ENCODE data around the gene ATP6V0C. TPM values are rescaled to one million over a fixed set of nuclear protein-coding genes. Genes with fewer than 3 reads are reported as not detected.

Gene ATP6V0C
- total and polyA plus RNA-seq, 4 experiments from 2014 or later, result 57.5 to 129 (median 103) TPM

- peaks cover 39 to 76% (median 58%) of the 10 kb centered on the region in 4 donors for H3K4me1 Mint-ChIP-seq
- no peak overlapping the region for H3K4me3 ChIP-seq (ENCODE audit: low read length in 2 of 2)
- H3K9me3 Mint-ChIP-seq, result peaks cover 0 to 10% (median 0%) of the 10 kb centered on the region in 8 donors
- H3K36me3 Mint-ChIP-seq, result peaks cover 7 to 50% of the 10 kb centered on the region in 2 donors
- peak in 1 of 5 donors; percentile 42 for DNase-seq
- H3K36me3 ChIP-seq (ENCODE audit: insufficient read depth, low read length), result no peaks in the 10 kb centered on the region
- H3K9me3 ChIP-seq (ENCODE audit: control insufficient read depth in 1 of 2, low read length in 2 of 2), result no peaks in the 10 kb centered on the region
- intact Hi-C loops (cut with micrococcal nuclease), result loop anchor here (10.0 kb wide), 1 partner anchor 254 kb away; the partner anchor contains the start of gene RNPS1
- H3K4me3 Mint-ChIP-seq, result peak overlapping the region; percentile 72 to 94 (median 79)
- peaks cover 64% of the 10 kb centered on the region for H3K4me1 ChIP-seq (ENCODE audit: insufficient read depth, low read length)
- no peaks in the 10 kb centered on the region for H3K27me3 ChIP-seq (ENCODE audit: insufficient read depth, low read length)
- H3K27me3 Mint-ChIP-seq, result peaks cover 0 to 1% of the 10 kb centered on the region in 2 donors
- peak overlapping the region; percentile 49 for H3K27ac ChIP-seq (ENCODE audit: low read depth, low read length)
- ChIA-PET POLR2A (ENCODE audit: partially characterized antibody) (interaction anchor here (0.9 to 7.0 kb wide), 7 partner anchors 10 to 736 kb away, joined by 3 to 170 read pairs (median 5); partner anchors contain the start of genes CEMP1, ELOB, NUBP2 and PDPK1), CTCF (ENCODE audit: partially characterized antibody) (interaction anchor here (0.9 kb wide), 1 partner anchor 13 kb away, joined by 4 read pairs; no protein-coding TSS in a partner anchor)
- H3K27ac Mint-ChIP-seq, result peak overlapping the region; percentile 91 to 96 (median 95)
Observed at GRCh38 chr16:2518823-2519710, 5.3 kb downstream of the ATP6V0C start.

- Mint-ChIP-seq H3K4me3 (peak overlapping the region; percentile 72 to 94 (median 79)), H3K27me3 (peaks cover 0 to 1% of the 10 kb centered on the region in 2 donors), H3K4me1 (peaks cover 42 to 74% (median 61%) of the 10 kb centered on the region in 4 donors), H3K27ac (peak overlapping the region; percentile 91 to 96 (median 95)), H3K36me3 (peaks cover 13 to 55% of the 10 kb centered on the region in 2 donors), H3K9me3 (peaks cover 0 to 10% (median 0%) of the 10 kb centered on the region in 8 donors)
- ChIA-PET CTCF (ENCODE audit: partially characterized antibody) (interaction anchor here (0.9 kb wide), 1 partner anchor 13 kb away, joined by 4 read pairs; no protein-coding TSS in a partner anchor), POLR2A (ENCODE audit: partially characterized antibody) (interaction anchor here (0.6 to 7.0 kb wide), 14 partner anchors 9 to 1210 kb away, joined by 3 to 170 read pairs (median 4); partner anchors contain the start of genes CEMP1, ELOB, MLST8 and NUBP2)
- Histone ChIP-seq H3K36me3 (ENCODE audit: insufficient read depth, low read length) (peaks cover 5% of the 10 kb centered on the region), H3K27me3 (ENCODE audit: insufficient read depth, low read length) (no peaks in the 10 kb centered on the region), H3K4me3 (ENCODE audit: low read length in 2 of 2) (no peak overlapping the region), H3K4me1 (ENCODE audit: insufficient read depth, low read length) (peaks cover 63% of the 10 kb centered on the region), H3K27ac (ENCODE audit: low read depth, low read length) (peak overlapping the region; percentile 49), H3K9me3 (ENCODE audit: control insufficient read depth in 1 of 2, low read length in 2 of 2) (no peaks in the 10 kb centered on the region)
- intact Hi-C loops (cut with micrococcal nuclease), result loop anchor here (10.0 kb wide), 1 partner anchor 255 kb away; the partner anchor contains the start of gene RNPS1
- DNase-seq, result no peak
Observed at GRCh38 chr16:2519711-2520080, 5.9 kb downstream of the ATP6V0C start.

GRCh38 chr16:2520097-2520783 is 6.5 kb downstream of the ATP6V0C start, which contains the start of gene AMDHD2:
AMDHD2 (plus strand) TSS chr16:2520371; CDS start chr16:2520459, 88 bp downstream.
- Histone ChIP-seq H3K4me1 (ENCODE audit: insufficient read depth, low read length) (peaks cover 58% of the 10 kb centered on the region), H3K4me3 (ENCODE audit: low read length in 2 of 2) (peak within 1 kb of the TSS; percentile 36 to 60)
- intact Hi-C loops (cut with micrococcal nuclease), result no loop called here

GRCh38 chr16:2520784-2521531 is 7.2 kb downstream of the ATP6V0C start:
- Mint-ChIP-seq H3K9me3 (peaks cover 0 to 8% (median 0%) of the 10 kb centered on the region in 8 donors), H3K27me3 (peaks cover 0 to 1% of the 10 kb centered on the region in 2 donors), H3K27ac (peak overlapping the region; percentile 91 to 99 (median 97)), H3K4me3 (peak overlapping the region; percentile 87 to 95 (median 93)), H3K36me3 (peaks cover 16 to 47% of the 10 kb centered on the region in 2 donors), H3K4me1 (peaks cover 35 to 62% (median 50%) of the 10 kb centered on the region in 4 donors)
- DNase-seq, result peak; percentile 84 to 92 (median 88)
- Histone ChIP-seq H3K4me3 (ENCODE audit: low read length in 2 of 2) (peak overlapping the region; percentile 36 to 60), H3K36me3 (ENCODE audit: insufficient read depth, low read length) (peaks cover 6% of the 10 kb centered on the region), H3K9me3 (ENCODE audit: control insufficient read depth in 1 of 2, low read length in 2 of 2) (no peaks in the 10 kb centered on the region), H3K4me1 (ENCODE audit: insufficient read depth, low read length) (peaks cover 50% of the 10 kb centered on the region), H3K27me3 (ENCODE audit: insufficient read depth, low read length) (no peaks in the 10 kb centered on the region), H3K27ac (ENCODE audit: low read depth, low read length) (peak overlapping the region; percentile 84)
- intact Hi-C loops (cut with micrococcal nuclease), result loop anchor here (1.0 kb wide), 1 partner anchor 11 kb away; no protein-coding TSS in a partner anchor
- ChIA-PET POLR2A (ENCODE audit: partially characterized antibody) (interaction anchor here (0.7 to 7.0 kb wide), 11 partner anchors 8 to 1212 kb away, joined by 3 to 170 read pairs (median 5); partner anchors contain the start of genes CEMP1, ELOB, PDPK1 and RPS2), CTCF (ENCODE audit: partially characterized antibody) (interaction anchor here (0.7 kb wide), 1 partner anchor 10 kb away, joined by 4 read pairs; the partner anchor contains the start of gene CEMP1)

More at GRCh38 chr16:2520097-2520783, 6.5 kb downstream of the ATP6V0C start, which contains the start of gene AMDHD2:
- peak; percentile 88 to 91 (median 89) for DNase-seq
- Mint-ChIP-seq H3K27ac (peak within 1 kb of the TSS; percentile 91 to 99 (median 97)), H3K36me3 (peaks cover 16 to 53% of the 10 kb centered on the region in 2 donors), H3K4me1 (peaks cover 42 to 69% (median 57%) of the 10 kb centered on the region in 4 donors), H3K9me3 (peaks cover 0 to 10% (median 0%) of the 10 kb centered on the region in 8 donors), H3K4me3 (peak within 1 kb of the TSS; percentile 87 to 95 (median 93)), H3K27me3 (peaks cover 0 to 1% of the 10 kb centered on the region in 2 donors)
- H3K27me3 ChIP-seq (ENCODE audit: insufficient read depth, low read length), result no peaks in the 10 kb centered on the region
- peak within 1 kb of the TSS; percentile 84 for H3K27ac ChIP-seq (ENCODE audit: low read depth, low read length)
- ChIA-PET POLR2A (ENCODE audit: partially characterized antibody) (interaction anchor here (0.6 to 7.0 kb wide), 16 partner anchors 8 to 1211 kb away, joined by 3 to 170 read pairs (median 4); partner anchors contain the start of genes CEMP1, ELOB, MLST8 and NUBP2), CTCF (ENCODE audit: partially characterized antibody) (interaction anchor here (0.7 to 0.9 kb wide), 2 partner anchors 11 to 12 kb away, joined by 4 read pairs; partner anchors contain the start of gene CEMP1)
- peaks cover 6% of the 10 kb centered on the region for H3K36me3 ChIP-seq (ENCODE audit: insufficient read depth, low read length)
- no peaks in the 10 kb centered on the region for H3K9me3 ChIP-seq (ENCODE audit: control insufficient read depth in 1 of 2, low read length in 2 of 2)

- DNase-seq, result no peak
- no peak overlapping the region for H3K27ac ChIP-seq (ENCODE audit: low read depth, low read length)
- intact Hi-C loops (cut with micrococcal nuclease), result no loop called here
- Mint-ChIP-seq H3K27ac (peak overlapping the region in 3 of 7 donors; percentile 15 to 89 (median 69)), H3K4me3 (peak overlapping the region in 2 of 8 donors; percentile 48 to 52), H3K27me3 (peaks cover 0 to 1% of the 10 kb centered on the region in 2 donors), H3K4me1 (peaks cover 18 to 33% (median 26%) of the 10 kb centered on the region in 4 donors), H3K9me3 (peaks cover 0 to 4% (median 0%) of the 10 kb centered on the region in 8 donors), H3K36me3 (peaks cover 16 to 38% of the 10 kb centered on the region in 2 donors)
- CTCF ChIA-PET (ENCODE audit: partially characterized antibody), result no interaction called here
- POLR2A ChIA-PET (ENCODE audit: partially characterized antibody), result interaction anchor here (2.2 to 7.0 kb wide), 2 partner anchors 8 to 10 kb away, joined by 5 to 170 read pairs; partner anchors contain the start of genes ATP6V0C and CEMP1
- H3K36me3 ChIP-seq (ENCODE audit: insufficient read depth, low read length), result peaks cover 24% of the 10 kb centered on the region
- no peak overlapping the region for H3K4me3 ChIP-seq (ENCODE audit: low read length in 2 of 2)
- no peaks in the 10 kb centered on the region for H3K27me3 ChIP-seq (ENCODE audit: insufficient read depth, low read length)
- H3K9me3 ChIP-seq (ENCODE audit: control insufficient read depth in 1 of 2, low read length in 2 of 2), result no peaks in the 10 kb centered on the region
- peaks cover 22% of the 10 kb centered on the region for H3K4me1 ChIP-seq (ENCODE audit: insufficient read depth, low read length)
Observed at GRCh38 chr16:2523801-2524231, 10.1 kb downstream of the ATP6V0C start.
